ENCODE data around the gene ATPAF2.

The ATPAF2 gene

GRCh38 chr17:18038861-18039534, at the start of gene ATPAF2, which contains the start of gene GID4:
Gene ATPAF2 (minus strand): TSS chr17:18039168. CDS start chr17:18039013, 155 bp downstream.
Gene GID4 (plus strand): TSS chr17:18039408. CDS start chr17:18039465, 57 bp downstream.
- DNase-seq, result peak; percentile 99

DNA sequence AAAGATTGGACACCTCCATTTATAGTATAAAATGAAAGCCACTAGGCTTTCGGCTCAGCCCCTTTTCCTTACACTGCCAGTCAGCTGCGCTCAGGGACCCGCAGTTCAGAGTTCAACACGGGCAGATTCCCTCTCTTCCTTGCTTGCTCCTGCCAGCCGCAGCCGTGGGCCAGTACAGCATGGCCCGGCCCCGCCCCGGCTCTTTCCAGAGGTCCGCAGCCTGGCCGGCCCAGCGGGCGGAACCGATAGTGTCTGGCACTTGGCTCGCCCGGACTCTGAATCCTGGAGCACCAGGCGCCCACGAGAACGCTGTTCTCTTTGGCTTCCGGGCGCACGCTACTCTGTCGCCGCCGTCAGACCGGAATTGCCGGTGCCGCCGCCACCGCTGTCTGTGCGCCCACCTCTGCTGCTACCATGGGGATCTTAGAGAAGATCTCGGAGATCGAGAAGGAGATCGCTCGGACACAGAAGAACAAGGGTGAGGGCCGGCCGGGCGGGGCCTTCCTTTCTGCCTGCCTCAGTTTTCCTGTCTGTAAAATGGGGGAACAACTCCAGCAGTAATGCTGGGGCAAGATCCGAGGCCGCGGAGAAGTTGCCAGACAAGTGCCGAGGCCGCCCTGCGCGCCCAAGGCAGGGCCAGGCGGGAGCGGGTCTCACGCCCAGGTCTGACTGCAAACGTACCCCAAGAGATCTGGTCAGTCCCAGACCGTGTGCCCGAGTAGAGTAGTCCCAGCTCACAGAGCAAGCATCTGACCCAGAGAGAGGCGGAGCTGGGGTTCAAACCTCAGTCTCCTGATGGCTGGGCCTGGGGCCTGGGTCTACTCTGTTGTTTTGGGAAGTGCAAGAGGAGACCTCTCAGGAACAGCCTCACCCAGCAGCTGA, 48.9 kb upstream of the ATPAF2 start, which contains the start of gene DRG2:
DRG2 (plus strand) TSS at position 339 of the 882 bp plus-strand sequence; CDS start at position 415, 76 bp downstream.
- peak; percentile 96 for DNase-seq

DNA sequence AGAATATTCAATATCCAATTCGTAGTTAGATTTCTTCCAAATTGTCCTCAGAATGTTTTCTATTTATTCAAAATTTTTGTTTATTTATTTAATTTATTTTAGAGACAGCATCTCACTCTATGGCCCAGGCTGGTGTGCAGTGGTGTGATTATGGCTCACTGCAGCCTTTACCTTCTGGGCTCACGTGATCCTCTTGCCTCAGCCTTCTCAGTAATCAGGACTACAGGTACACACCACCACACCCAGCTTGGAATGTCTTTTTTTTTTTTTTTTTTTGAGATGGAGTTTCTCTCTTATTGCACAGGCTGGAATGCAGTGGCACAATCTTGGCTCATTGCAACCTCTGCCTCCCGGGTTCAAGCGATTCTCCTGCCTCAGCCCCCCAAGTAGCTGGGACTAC, 45.3 kb upstream of the ATPAF2 start:
- DNase-seq, result no peak

- no peak for DNase-seq
These were observed 40.6 kb upstream of the ATPAF2 start for GRCh38 chr17:18079543-18079942.

GRCh38 chr17:18076936-18077335, 38.0 kb upstream of the ATPAF2 start:
- DNase-seq, result no peak

DNA sequence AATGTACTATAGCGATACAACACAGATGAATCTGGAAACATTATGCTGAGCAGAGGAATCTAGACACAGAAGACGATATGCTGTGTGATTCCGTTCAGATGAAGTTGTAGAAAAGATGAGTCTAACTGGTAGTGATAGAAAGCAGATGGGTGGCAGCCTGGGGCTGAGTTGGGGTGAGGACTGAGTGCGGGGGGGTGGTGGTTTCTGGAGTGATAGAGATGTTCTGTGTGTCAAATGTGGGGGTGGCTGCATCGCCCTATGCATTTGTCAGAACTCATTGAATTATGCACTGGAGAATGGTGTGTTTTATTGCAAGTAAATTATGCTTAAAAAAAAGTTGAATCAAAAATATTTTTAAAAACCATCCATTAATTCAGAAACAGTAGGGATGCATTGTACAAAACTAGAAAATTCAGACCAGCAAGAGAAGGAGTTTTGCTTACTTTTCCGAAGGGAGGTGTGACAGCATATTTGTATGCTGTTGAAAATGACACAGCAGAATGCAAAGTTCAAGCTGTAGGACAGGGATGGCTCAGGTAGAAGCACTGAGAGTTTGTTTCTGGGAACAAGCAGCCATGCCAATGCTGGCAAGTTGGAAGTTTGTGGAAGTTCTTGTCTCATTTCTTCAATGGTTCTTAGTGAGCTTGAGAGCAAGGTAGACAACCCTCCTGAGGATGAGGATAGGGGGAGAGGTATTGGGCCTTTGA, 35.8 kb upstream of the ATPAF2 start:
- no peak for DNase-seq

DNA sequence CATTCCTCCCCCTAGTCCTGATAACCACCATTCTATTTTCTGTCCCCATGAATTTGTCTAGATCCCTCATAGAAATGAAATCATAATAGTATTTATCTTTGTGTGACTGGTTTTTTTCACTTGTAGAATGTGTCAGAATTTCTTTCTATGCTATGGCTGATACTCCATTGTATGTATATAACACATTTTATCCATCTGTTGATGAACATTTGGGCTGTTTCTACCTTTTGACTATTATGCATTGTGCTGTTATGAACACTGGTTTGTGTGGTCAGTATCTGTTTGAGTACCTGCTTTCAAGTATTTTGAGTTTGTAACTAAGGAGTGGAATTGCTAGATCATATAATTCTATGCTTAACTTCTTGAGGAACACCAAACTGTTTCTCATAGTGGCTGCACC, 32.8 kb upstream of the ATPAF2 start:
- no peak for DNase-seq

- no peak for DNase-seq
These were observed 31.9 kb upstream of the ATPAF2 start for GRCh38 chr17:18070861-18071340.

DNA sequence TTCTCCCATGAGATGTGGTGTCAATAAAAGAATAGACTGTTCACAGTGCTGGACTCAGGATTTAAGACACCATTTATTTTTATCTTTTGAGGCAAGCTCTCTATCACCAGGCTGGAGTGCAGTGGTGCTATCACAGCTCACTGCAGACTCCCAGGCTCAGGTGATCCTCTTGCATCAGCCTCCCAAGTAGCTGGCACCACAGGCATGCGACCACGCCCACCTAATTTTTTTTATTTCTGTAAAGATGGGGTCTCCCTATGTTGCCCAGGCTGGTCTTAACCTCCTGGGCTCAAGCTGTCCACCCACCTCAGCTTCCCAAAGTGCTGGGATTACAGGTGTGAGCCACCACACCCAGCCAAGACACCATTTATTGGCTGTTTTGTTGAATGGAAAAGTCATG, 30.1 kb upstream of the ATPAF2 start:
- DNase-seq, result no peak

DNA sequence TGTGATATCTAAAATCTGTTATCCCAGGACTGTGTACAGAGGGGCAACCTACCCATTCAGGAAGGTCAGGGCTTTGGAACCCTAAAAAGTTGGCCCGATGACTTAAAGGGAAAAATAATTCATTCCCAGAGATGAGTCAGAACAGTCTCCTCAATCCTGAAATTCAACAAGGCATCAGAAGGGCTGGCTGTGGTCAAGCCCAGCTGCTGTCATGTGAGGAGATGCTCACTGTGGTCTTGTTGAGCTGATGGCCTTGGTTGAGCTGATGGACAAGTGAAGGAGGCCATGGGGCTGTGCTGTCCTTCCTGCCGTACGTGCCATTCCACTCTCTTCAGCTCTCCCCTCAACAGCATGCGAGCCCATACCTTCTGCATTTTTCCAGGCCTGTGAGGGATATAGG, 27.9 kb upstream of the ATPAF2 start:
- no peak for DNase-seq

GRCh38 chr17:18065546-18065945, 26.6 kb upstream of the ATPAF2 start:
- no peak for DNase-seq

GRCh38 chr17:18064053-18064452, 25.1 kb upstream of the ATPAF2 start:
- DNase-seq, result no peak

GRCh38 chr17:18059283-18059682, 20.3 kb upstream of the ATPAF2 start:
- DNase-seq, result no peak

GRCh38 chr17:18056214-18056613, 17.2 kb upstream of the ATPAF2 start:
- DNase-seq, result no peak

DNA sequence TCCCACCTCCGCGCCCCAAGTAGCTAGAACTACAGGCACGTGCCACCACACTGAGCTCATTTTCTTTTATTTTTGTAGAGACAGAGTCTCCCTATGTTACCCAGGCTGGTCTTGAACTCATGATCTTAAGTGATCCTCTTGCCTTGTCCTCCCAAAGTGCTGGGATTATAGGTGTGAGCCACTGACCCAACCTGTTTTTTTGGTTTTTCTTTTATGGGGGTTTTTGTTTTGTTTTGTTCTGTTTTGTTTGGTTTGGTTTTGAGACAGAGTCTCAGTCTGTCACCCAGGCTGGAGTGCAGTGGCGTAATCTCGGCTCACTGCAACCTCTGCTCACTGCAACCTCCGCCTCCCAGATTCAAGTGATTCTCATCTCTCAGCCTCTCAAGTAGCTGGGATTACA, 16.6 kb upstream of the ATPAF2 start:
- no peak for DNase-seq

DNA sequence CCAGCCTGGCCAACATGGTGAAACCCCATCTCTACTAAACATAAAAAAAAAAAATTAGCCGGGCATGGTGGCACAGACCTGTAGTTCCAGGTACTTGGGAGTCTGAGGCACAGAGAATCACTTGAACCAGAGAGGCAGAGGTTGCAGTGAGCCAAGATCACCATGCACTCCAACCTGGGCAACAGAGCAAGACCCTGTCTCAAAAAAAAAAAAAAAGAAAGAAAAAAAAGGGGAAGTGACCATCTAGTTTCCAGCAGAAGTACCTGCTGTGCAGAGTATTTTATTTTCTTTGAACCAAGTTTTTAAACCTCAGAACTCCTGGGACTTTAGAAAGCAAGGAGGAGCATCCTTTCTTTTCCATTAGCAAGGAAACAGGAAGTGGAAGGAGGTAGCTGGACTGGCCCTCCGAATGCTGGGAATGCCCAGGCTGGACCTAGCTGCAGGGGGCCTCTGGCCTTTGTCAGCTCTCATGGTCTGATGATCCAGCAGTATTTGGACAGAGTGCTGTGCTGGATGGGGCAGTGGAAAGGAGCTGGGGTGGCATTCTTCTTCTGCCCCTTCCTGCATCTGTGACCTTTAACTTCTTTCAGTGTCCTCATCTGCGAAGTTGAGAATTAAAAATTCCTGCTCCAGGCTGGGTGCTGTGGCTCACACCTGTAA, 6.9 kb upstream of the ATPAF2 start:
- no peak for DNase-seq

DNA sequence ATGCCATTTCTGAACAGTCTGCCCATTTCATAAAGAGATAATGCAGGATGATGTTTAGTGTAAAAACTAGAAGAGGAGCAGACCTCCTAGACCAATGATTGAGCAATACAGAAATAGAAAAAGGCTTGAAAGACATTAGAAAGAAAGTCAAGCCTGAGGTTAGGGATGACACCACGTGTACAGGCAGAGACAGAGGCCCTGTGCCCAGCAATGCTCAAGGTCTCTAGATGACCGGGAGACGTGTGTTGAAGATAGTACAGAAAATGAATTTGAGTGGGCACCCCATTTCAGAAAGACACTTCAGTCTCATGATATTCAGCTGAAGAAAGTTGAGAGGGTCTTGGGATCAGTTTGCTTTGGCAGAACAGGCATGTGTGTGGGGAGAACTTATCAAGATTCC, 5.6 kb upstream of the ATPAF2 start:
- no peak for DNase-seq

- no peak for DNase-seq
These were observed 4.5 kb upstream of the ATPAF2 start for GRCh38 chr17:18043491-18043890.

DNA sequence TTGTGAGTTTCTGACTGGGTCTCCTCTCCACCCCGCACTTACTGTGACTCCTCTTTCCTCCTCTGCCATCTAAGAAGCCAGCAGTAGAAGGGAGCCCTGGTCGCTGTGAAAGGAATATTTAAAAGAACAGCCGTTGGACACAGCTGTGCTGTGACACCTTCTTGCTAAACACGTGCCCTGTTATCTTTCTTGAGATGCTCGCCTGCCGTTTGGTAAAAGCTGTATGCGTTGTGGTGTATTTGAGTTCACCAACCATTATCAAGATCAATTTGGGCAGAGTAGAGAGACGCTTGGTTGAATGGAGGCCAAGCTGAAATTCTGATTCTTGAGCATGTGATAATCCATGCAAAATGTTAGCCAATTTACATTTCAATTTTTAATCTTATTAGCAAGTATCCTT, 4.0 kb upstream of the ATPAF2 start:
- no peak for DNase-seq

DNA sequence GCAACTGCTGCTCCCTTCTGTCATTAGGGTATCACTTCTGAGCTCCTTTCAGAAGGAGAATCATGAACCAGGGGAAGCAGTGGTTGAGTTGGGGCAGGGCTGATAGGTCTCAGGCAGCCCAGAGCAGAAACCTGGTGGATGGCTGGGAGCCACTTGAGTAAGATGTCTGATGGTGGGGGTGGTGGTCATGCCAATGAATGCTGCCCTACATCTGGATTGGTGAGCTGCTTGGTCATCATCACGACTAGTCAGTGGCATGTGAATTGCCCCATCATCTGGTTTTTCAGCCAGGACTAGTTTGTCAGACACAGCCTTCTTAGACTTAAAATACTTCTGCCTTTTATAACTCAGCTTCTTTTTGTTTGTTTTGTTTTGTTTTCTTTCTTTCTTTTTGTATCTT, 2.8 kb upstream of the ATPAF2 start:
- no peak for DNase-seq

- no peak for DNase-seq
These were observed 1.4 kb upstream of the ATPAF2 start for GRCh38 chr17:18040261-18040858.

- peak; percentile 40 for DNase-seq
These were observed 730 bp upstream of the ATPAF2 start for GRCh38 chr17:18039535-18040260.
